Activated CD8-positive, alpha-beta memory T cell treated with anti-CD3 and anti-CD28 coated beads, Interleukin-2, amount 50 U/mL, for 4 hours (primary cell): ENCODE measurements around the gene TBCE.

ENCODE experiments used
- DNase-seq: peaks from one replicate; pipeline ENCODE4 v3.0.0-alpha.2; 2020

TBCE gene, protein sequence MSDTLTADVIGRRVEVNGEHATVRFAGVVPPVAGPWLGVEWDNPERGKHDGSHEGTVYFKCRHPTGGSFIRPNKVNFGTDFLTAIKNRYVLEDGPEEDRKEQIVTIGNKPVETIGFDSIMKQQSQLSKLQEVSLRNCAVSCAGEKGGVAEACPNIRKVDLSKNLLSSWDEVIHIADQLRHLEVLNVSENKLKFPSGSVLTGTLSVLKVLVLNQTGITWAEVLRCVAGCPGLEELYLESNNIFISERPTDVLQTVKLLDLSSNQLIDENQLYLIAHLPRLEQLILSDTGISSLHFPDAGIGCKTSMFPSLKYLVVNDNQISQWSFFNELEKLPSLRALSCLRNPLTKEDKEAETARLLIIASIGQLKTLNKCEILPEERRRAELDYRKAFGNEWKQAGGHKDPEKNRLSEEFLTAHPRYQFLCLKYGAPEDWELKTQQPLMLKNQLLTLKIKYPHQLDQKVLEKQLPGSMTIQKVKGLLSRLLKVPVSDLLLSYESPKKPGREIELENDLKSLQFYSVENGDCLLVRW

DNA sequence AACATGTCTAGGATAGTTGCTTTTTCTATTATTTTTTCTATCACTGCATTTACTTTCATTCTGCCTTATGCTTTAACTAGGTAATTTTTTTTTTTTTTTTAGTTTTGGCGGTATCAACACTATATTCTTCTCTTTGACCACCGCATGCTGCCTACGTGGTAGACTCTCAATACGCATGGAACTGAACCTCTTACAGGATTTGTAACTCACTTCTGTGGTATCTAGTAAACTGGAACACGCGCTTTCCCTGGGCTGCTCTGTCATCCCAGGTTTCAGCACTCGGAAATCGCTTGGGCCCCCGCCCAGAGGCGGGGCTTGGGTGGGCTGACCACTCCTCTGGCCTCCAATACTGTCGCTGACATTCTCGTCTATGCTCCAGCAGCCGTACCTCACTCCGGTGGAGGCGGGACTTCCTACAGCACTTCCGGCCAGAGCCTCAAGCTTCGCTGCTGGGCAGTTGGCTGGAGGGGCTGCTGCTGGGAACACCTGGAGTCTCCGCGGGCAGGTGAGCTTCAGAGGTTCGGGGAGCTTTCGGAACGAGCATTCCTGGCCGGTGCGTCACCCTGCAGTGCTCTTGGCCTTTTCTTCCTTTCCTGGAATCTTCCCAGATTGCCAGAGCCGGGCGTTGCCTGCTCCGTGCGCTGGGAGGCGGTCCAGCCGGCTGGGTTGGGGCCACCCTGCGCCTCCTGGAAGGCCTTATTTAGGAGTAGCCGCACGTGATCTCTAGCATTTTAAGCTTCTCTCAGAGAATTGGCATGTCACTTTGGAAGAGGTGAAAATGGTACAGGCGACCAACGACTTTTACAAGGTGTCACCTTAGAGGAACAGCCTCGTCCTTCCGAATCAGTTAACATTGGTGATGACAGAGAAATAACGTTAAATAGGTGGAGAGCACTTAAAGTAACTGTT lies at the start of gene TBCE:
Gene TBCE, plus strand, starts transcription at position 428 of the 909 bp plus-strand sequence. CDS start 12,623 bp downstream, outside the sequence.
- DNase-seq: peak; percentile 81

DNA sequence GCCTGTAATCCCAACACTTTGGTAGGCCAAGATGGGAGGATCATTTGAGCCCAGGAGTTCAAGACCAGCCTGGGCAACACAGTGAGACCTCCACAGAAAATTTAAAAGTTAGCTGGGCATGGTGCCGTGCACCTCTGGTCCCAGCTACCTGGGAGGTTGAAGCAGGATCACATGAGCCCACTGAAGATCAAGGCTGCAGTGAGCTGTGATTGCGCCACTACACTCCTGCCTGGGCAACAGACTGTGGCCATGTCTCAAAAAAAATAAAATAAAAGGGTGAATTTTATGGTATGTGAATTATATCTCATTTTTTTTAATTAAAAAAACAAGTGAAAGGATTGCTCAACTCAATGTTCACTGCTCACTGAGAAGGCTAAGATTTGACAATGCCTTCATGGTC lies 48.0 kb upstream of the TBCE start:
- no peak for DNase-seq

DNA sequence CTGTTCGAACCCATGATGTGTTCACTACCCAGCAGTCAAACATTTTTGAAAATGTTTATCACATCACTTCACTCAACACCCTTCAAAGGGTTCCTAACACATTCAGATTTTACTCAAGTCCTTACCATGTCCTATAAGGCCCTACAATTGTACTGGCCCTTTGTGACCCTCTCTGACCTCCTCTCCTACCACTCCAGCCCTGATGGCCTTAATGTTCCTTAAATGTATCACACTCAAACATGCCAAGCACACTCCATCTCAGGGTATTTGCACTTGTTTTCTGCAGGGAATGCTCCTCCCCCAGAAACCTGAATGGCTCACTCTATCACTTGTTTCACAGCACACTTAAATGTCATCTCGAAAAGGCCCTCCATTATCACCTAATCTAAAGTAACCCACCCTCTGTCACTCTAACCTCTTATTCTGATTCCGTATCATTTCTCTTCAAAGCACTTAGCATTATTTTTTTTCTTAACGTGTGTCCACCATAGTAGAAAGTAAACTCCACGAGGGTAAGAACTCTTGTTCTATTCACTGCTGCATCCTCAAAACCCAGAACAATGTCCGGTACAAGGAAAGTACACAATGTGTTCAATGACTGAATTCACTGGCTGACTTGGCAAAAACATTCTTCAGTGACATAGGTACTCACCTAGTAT lies 46.6 kb upstream of the TBCE start:
- no peak for DNase-seq

DNA sequence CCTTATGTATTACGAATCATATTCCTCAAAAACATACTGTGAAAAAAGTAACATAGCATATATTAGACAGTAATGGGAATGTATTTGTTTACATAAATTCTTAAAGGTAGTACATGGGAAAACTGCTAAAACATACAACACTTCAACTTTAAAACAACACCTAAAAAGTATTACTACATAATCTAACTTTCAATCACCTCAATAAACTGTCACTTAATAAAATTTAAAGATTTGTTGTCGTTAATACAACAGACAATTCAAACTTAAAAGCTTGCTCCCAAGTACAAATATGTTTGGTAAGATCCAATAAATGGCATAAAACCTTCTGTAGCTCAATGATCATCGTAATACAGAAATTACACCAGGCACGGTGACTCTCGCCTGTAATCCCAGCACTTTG lies 42.9 kb upstream of the TBCE start:
- DNase-seq: no peak

DNA sequence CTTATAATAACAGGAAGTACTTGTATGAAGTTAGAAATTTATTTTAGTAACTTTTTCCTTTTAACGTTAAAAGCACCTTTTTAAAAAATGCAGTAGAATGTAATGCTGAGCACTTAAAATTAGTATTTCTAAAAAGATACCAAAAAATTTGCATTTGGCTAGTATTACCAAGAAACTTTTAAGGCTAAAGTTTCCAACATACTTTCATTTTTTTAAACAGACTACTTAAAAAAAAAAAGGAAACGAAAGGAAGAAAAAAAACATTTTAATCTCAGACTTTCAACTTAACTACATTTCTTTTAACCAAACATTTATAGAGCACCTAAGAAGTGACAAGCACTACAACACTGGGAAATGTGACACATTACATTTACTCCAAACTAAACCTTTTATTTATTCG lies 42.1 kb upstream of the TBCE start:
- DNase-seq: no peak

DNA sequence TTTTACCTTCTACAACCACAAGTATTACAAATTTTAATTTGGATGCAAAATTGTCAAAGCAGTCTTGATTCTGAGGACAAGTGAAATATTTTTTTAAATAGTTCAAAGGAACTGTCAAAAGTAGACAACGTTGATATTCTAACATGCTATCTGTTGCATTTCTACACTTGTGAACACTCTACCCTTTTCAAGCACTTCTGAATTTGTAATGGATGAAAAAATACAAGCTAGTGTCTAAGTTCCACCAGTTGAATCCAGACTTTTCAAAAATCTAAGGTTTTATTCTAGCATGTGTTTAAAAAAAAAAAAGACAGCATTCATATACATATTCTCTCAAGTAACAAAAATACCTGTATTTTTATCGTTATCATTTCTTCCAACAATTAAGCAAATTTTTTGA lies 41.4 kb upstream of the TBCE start:
- no peak for DNase-seq

DNA sequence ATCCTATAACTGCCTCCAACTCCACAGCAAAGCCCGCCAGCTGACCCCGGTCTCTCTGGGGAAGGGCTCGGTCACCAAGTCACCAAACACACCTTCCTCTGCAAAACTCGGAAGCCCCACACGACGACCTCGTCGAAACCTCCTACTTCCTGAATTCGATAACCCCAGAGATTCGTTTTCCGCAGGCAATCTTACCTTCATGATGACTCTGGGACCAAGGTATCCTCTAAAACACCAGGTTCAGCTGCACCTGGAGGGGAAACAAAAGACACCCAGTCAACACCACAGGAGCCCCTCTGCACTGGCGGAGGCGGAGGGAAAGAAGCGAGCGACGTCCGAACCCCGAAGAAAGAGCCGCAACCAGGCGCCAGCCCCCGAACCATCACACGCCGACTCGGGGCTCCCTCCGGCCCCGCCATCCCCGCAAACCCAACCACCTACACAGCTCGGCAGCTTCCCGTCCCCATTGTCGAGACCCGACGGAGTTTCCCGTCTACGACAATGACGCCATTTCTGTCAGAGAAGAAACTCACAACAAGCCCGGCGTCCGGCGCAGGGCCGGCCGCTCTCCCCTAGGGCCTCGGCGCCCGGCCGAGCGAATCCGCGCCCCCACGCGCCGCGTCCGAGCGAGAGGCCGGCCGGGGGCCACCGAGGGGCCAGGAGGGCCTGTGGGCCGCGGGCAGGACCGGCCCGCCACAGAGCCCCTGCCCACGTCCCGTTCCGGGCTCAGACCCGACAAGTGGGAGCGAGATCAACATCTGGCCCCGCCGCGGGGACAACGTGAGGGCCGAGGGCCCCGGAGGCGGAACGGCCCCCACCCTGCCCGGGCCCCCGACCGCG lies 40.3 kb upstream of the TBCE start:
- DNase-seq: peak; percentile 62

DNA sequence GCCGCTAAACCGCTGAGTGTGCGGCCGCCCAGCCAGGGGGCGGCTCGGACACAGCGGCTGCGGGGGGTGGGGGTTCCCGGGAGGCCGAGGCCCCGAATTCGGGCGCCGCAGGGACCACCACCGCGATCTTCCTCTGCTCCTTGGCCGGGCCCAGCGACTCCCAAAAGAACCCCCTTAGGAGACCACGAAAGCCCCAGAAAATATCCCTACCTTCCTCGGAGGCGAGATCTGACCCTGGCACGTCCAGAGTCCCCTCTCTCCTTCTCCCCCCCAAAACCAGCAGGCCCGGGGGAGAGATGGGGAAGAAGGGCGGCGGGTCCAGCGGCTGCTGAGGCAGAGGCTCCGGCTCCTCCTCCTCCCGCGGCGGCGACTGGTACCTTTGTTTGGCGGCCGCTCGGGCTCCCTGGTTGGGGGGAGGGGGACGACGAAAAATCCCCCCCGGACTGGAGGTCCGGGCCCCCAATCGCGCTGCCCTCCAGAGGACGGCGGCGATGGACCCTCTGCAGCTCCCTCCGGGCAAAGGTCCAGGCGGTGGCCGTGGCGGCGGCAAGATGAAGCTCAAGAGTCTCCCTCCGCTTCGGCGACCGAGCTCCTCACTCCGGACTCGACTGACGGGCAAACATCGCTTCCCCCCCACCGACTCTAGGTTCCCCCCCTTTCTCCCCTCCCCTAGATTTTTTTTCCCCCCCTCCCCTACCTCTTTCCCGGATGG lies 39.5 kb upstream of the TBCE start, which contains the start of gene ARID4B:
Gene ARID4B, minus strand, starts transcription at position 621 of the 712 bp plus-strand sequence. CDS start 1,260 bp downstream, outside the sequence.
- peak; percentile 61 for DNase-seq

DNA sequence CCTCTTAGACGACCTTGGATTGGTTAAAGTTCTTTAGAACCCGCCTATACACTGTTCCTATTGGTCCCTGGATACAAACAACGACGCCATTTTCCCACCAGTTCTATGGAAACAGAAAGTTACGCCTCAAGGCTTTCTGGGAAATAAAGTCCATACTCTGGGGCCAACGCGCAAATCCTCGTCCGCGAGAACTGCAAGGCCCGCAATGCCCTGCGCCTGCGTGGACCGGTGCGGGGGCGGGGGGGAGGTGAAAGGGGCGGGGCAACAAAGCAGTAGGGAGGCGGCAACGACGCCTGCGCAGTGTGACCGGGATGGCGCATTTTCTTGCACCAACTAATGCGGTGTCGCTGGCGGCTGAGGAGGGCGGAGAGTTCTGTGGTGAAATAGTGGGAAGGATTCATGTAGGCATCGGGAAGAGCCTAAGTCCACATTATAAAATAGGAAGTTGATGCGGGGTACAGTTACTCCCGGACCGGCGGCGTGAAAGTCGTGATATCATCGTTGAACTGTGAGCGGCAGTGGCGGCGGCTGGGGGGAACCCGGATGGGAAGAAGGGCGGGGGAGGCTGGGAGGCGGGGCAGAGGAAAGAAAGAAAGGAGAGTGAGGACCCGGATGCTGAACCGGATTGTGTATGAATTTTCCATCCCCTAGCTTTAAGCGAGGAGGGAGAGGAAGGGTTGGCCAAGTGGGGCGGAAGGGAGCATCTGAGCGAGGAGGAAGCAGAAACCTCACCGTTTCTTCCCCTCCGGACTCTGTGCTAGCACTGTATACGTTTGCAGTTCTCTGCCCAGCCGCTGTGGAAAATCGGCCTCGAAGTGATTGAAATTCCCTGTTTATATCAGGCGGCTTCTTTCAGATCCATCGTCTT lies 38.7 kb upstream of the TBCE start, which contains the start of gene GGPS1:
Gene GGPS1, plus strand, starts transcription at position 300 of the 868 bp plus-strand sequence. CDS start 6,695 bp downstream, outside the sequence.
- peak; percentile 96 for DNase-seq

DNA sequence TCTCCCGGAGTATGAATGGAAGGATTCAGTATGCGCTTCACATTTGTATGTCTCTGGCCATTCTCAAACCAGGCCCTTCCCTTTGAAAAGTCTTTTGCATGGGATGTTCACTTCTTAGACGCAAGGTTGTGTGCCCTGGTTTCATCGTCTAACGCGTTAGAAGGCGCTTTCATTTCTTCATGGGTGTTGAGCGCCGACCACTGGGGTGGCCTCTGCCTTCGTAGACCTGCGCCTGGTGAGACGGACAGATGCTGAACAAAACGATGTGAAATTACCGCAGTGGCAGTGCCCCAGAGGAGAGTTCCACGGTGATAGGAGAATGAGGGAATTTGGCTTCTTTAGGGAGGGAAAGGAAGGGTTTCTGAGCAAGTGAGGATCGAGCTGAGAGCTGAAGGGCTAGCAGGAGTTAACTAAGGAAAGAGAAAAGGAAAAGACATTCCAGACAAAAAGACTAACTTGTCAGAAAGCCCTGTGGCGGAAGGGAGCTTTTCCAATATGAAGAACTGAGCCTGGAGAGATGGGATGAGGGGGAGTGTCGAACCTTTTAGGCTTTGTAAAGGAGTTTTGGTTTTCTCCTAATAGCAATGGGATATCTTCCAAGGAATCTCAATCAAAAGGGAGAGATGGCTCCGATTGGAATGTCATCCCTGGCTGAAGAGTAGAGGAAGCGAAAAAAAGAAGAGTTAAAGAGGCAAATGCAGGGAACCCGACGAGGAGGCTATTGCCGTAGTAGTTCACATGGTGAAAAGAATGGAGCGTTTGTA lies 37.9 kb upstream of the TBCE start:
- peak; percentile 50 for DNase-seq

DNA sequence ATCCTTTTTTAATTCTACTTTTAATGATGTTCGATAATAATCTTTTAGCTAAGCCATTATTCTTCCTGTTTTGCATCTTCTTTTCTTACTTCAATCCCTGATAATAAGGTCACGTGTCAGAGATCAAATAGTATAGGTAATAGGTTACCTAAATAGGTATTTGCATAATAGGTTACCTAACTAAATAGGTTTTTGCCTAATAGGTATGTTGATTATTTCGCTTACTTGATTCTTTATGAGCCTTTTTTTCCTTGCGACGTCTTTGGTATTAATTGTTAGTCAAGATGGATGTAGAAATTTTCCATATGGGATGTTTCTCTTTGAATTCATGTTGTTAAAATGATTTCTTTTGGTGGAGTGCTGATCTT lies 36.3 kb upstream of the TBCE start:
- no peak for DNase-seq

DNA sequence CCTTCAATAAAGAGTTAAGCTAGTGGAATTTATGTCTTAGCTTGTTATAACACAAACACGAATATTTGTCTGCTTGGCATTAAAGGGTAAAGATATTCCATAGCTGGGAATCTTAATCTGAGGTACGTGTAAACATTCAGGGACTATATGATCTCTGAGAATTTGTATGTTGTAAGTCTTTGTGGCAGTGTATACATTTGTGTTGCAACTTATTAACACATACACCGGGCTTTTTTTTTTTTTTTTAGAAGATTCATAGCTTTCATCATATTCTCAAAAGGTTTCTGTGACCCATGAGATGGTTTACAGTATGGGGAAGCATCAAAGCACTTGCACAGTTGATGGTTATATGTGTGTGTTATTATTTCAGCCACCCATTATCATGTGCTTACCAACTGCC lies 35.8 kb upstream of the TBCE start:
- no peak for DNase-seq

DNA sequence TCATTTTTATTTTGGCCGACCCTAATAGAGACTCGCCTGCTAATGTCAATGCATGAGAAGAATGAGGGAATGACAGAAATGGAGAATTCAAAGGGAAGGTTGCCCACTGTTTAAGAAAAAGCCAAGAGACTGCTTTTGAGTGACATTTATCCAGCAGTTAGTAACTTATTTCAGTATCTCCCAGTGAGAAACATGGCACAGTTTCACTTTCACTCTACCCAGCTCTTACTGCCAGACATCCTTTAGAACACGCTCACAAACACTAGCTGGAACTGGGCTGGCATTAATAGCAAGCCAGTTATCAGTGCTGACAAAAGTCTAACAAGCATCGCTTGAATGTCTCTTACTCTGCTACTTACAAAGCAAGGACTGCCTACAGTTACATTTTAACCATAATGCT lies 30.3 kb upstream of the TBCE start:
- DNase-seq: no peak

DNA sequence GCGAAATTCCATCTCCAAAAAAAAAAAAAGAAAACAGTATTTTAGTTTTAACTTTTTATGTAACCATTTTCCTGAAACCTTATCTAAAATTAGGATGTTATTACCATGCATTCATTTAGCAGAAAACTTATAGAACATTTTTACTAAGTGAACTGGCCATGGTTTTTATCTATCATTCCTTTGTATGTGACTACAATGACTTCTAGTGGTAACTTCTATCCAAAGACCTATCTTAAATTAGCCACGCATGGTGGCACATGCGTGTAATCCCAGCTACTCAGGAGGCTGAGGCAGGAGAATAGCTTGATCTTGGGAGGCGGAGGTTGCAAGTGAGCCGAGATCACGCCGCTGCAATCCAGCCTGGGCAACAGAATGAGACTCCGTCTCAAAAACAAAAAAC lies 27.5 kb upstream of the TBCE start:
- DNase-seq: no peak

DNA sequence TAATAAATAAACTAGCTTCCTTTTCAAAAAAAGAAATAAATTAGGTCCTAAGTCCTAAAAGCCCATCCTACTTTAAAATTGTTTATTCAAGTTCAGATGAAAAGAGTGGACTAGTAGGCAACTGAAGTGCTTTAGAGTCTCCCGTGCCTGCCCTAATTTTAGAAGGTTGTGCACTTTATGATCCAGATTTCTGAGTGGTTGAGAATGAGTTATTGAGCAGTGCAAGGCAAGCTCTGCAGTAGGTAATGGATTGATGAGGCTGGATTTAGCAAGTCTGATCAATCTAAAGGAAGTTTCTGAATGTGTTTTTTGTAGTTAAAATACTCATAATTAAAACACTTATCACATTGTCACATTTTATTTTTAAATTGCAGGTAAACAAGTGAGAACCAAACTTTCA lies 25.9 kb upstream of the TBCE start:
- DNase-seq: no peak

DNA sequence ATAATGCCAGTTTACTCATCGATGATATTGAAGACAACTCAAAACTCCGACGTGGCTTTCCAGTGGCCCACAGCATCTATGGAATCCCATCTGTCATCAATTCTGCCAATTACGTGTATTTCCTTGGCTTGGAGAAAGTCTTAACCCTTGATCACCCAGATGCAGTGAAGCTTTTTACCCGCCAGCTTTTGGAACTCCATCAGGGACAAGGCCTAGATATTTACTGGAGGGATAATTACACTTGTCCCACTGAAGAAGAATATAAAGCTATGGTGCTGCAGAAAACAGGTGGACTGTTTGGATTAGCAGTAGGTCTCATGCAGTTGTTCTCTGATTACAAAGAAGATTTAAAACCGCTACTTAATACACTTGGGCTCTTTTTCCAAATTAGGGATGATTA lies 25.2 kb upstream of the TBCE start:
- no peak for DNase-seq

DNA sequence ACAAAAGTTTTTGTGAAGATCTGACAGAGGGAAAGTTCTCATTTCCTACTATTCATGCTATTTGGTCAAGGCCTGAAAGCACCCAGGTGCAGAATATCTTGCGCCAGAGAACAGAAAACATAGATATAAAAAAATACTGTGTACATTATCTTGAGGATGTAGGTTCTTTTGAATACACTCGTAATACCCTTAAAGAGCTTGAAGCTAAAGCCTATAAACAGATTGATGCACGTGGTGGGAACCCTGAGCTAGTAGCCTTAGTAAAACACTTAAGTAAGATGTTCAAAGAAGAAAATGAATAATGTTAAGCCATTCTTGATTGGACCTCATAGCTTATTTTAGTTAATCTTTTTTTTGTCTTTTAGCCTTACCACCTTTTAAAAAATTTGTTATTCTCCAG lies 24.8 kb upstream of the TBCE start:
- DNase-seq: no peak

DNA sequence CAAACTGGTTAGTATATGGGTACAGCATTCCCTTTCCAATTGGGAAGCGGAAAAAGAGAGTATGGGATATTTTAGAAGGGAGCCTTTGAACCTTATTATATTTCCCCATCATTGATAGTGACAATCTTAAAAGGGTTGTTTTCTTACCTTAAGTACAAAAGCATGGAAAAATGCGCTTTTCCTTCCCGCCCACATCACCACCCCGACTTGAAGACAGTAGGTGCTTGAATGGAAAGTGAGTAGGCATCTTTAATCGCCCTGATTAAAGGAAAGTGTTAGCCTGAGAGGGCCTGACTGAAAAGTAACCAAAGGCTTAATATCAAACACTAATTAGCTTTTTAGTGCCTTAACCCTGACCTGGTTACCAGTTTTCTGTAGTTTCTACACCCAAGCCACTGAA lies 23.5 kb upstream of the TBCE start:
- no peak for DNase-seq

DNA sequence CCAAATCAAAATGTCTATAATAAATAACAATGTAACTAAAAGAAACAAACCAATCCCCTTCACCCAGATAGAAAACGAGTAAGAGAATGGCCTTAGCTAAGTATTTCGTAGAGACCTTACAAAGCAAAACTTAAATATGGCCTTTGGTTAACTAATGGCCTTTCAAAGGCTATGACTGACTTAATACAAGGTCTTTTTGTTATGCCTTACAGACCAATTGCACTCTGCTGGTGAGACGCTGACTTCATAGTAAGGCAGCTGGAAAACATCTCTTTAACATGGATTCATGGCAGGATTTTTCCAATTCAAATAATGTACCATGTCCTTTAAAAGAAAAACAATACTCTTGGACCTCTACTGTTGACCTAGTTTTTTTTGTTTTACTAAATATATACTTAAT lies 15.8 kb upstream of the TBCE start:
- no peak for DNase-seq

DNA sequence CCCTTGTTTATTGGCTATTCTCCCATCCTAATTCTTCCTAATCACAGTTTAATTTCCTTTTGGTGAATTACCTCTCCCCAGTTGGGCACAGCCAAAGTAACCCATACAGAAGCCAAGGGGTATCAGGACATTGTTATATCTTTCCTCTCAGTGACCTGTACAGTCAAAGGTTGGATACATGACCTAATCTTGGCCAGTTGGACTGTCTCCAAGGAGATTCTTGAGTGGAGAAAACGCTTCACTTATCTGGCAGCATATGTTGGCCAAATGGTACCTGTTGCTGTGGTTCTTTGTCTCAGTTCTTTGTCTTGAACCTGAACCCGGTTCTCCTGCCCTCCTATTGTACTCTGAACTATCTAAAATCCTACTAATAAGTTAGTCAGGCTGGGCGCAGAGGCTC lies 15.3 kb upstream of the TBCE start:
- DNase-seq: no peak
